Measurements from ENCODE around the gene PRKCZ. TPM values are rescaled to one million over a fixed set of nuclear protein-coding genes. Genes with fewer than 3 reads are reported as not detected.

Gene PRKCZ
- total and polyA plus RNA-seq, 7 donors = 0.07 to 2.3 (median 0.42) TPM; not detected in 1

DNA sequence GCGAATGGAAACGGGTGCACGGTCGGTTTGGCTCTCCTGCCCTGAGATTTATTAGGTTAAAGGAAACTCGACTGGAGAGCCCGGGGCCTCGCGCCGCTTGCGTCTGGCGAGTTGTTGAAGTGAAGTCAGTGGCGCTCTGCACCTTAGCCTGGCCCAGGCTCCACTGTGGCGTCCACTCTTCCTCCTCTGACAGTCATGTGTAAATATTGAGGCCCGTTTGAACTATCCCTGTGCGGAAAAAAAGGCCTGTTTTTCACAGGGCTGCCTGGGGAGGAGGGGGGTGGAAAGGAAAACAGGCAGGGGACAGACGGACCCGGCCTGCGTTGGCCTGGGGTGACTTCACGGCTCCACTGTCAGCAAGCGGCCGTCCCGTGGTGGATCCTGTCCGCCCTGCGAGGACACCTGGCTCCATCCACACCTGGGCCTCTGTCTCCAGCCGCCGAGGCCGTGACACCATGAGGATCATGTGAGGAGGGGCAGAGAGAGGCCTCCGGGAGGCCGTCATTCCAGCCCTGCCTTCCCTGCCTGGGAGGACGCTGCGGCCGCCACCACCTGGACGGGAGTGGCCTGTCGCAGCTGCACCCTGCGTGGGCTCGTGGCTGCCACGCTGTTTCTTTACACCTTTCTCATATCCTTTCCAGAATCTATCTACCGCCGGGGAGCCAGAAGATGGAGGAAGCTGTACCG is 84.6 kb downstream of the PRKCZ start:
- intact Hi-C loops (cut with DNase I) = no loop called here

GRCh38 chr1:2135441-2135841 is 85.2 kb downstream of the PRKCZ start:
- Histone ChIP-seq H3K9me3 (no peaks in the 10 kb centered on the region), H3K36me3 (ENCODE audit: insufficient read depth in 1 of 2, low read depth in 1 of 2) (no peaks in the 10 kb centered on the region), H3K4me3 (no peak overlapping the region), H3K27me3 (ENCODE audit: insufficient read depth in 3 of 3, low read length in 2 of 3) (peaks cover 0 to 56% (median 33%) of the 10 kb centered on the region in 3 donors), H3K4me1 (peaks cover 6% of the 10 kb centered on the region), H3K27ac (no peak overlapping the region)
- intact Hi-C loops (cut with DNase I) = no loop called here
- DNase-seq (peak in 1 of 2 donors; percentile 35), ATAC-seq (no peak)
- TF ChIP-seq CTCF (IDR thresholded peaks at IDR 0.05) = no peak
- WGBS, 3 donors = 40 to 46% (median 42%) methylated on average over 13 of the region's 13 CpGs

More for the DNA sequence above, 84.6 kb downstream of the PRKCZ start:
- H3K9me3 ChIP-seq = no peaks in the 10 kb centered on the region
- no peak overlapping the region for H3K27ac ChIP-seq
- ATAC-seq (no peak), DNase-seq (peak in 1 of 2 donors; percentile 13)
- H3K4me1 ChIP-seq = peaks cover 6% of the 10 kb centered on the region
- WGBS, 3 donors = 80 to 89% (median 81%) methylated on average over 40 of the region's 40 CpGs
- H3K36me3 ChIP-seq (ENCODE audit: insufficient read depth in 1 of 2, low read depth in 1 of 2) = no peaks in the 10 kb centered on the region
- peaks cover 0 to 62% (median 35%) of the 10 kb centered on the region in 3 donors for H3K27me3 ChIP-seq (ENCODE audit: insufficient read depth in 3 of 3, low read length in 2 of 3)
- TF ChIP-seq CTCF (IDR thresholded peaks at IDR 0.05) = no peak
- H3K4me3 ChIP-seq = no peak overlapping the region

DNA sequence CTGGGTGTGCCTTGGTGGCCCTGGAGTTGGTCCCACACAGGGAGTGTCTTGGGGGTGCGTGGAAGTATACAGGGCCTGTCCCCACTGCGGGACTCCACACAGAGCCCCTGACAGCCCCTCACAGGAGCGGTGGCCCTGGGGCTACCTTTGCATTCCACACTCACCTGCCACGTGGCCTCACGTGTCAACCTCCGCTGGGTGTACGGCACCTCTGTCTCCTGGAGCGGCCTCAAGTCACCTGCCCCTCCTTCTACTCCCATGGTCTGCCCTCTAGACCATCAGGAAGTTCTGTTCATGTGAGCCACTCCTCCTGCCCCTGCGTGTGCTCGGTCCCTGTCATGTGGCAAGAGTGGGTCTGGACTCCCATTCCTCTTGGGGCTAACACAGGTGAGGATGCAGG is 85.7 kb downstream of the PRKCZ start:
- no peak for DNase-seq

DNA sequence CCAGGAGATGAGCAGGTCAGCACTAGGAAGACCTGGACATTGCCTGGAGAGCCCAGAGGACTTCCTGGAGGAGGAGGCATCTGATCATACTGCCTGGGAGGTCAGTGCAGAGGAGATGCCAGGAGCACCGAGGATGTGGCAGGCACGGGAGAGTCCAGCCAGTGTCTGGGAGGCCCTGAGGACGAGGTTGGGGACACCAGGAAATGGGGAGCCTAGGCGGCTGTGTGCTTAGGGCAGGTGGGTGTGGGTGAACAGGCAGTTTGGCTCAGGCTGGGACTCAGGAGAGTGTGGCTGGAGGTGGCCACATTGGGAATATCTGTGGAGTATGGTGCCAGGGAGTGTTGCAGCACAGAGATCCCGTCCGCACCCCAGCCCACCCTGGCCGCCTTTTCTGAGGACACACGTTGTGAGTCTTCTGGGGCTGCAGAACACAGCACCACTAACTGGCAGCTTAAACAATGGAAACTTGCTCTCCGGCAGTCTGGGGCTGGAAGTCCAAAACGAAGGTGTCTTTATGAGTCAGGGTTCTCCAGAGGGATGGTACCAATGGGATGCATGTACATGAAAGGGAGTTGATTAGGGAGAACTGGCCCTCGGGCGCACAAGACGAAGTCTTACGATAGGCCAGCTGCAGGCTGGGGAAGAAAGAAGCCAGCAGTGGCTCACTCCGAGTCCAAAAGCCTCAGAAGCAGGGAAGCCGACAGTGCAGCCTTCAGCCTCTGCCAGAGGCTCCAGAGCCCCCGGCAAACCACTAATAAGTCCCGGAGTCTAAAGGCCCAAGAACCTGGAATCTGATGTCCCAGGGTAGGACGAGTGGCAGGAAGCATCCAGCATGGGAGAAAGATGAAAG is 86.4 kb downstream of the PRKCZ start:
- DNase-seq = peak in 1 of 2 donors; percentile 6
- Histone ChIP-seq H3K36me3 (ENCODE audit: insufficient read depth in 1 of 2, low read depth in 1 of 2) (no peaks in the 10 kb centered on the region), H3K27me3 (ENCODE audit: insufficient read depth in 3 of 3, low read length in 2 of 3) (peaks cover 0 to 44% (median 32%) of the 10 kb centered on the region in 3 donors), H3K27ac (no peak overlapping the region), H3K9me3 (no peaks in the 10 kb centered on the region), H3K4me1 (peaks cover 6% of the 10 kb centered on the region), H3K4me3 (no peak overlapping the region)
- no peak for ATAC-seq
- TF ChIP-seq CTCF (IDR thresholded peaks at IDR 0.05) = no peak
- intact Hi-C loops (cut with DNase I) = no loop called here
- WGBS, 3 donors = 52 to 65% (median 58%) methylated on average over 19 of the region's 19 CpGs

More for the DNA sequence above, 85.7 kb downstream of the PRKCZ start:
- WGBS, 3 donors = 82 to 86% (median 82%) methylated on average over 8 to 10 of the region's 10 CpGs
- Histone ChIP-seq H3K4me3 (no peak overlapping the region), H3K27me3 (ENCODE audit: insufficient read depth in 3 of 3, low read length in 2 of 3) (peaks cover 0 to 51% (median 32%) of the 10 kb centered on the region in 3 donors), H3K27ac (no peak overlapping the region), H3K36me3 (ENCODE audit: insufficient read depth in 1 of 2, low read depth in 1 of 2) (no peaks in the 10 kb centered on the region), H3K4me1 (peaks cover 6% of the 10 kb centered on the region), H3K9me3 (no peaks in the 10 kb centered on the region)
- intact Hi-C loops (cut with DNase I) = no loop called here
- TF ChIP-seq CTCF (IDR thresholded peaks at IDR 0.05) = no peak
- ATAC-seq = no peak

Data from psoas muscle (tissue), 8 donors.